Hematopoietic multipotent progenitor cell treated with erythropoietin and hydrocortisone succinate and interleukin-3 and kit ligand, for 17 days (in vitro differentiated cells): ENCODE results near the gene MYBPC2.
A peak's percentile ranks its signal among the peaks of the same experiment; 100 is the strongest.
"Not testable (repeated sequence)": the region's sequence is repeated elsewhere in the genome, so short reads cannot be mapped to it uniquely, and the experiment has no call there.

Source experiments
- DNase-seq: peaks from one replicate; pipeline ENCODE4 v3.0.0-alpha.2; 2015; ENCODE audit warnings: low spot score

The MYBPC2 gene

DNA sequence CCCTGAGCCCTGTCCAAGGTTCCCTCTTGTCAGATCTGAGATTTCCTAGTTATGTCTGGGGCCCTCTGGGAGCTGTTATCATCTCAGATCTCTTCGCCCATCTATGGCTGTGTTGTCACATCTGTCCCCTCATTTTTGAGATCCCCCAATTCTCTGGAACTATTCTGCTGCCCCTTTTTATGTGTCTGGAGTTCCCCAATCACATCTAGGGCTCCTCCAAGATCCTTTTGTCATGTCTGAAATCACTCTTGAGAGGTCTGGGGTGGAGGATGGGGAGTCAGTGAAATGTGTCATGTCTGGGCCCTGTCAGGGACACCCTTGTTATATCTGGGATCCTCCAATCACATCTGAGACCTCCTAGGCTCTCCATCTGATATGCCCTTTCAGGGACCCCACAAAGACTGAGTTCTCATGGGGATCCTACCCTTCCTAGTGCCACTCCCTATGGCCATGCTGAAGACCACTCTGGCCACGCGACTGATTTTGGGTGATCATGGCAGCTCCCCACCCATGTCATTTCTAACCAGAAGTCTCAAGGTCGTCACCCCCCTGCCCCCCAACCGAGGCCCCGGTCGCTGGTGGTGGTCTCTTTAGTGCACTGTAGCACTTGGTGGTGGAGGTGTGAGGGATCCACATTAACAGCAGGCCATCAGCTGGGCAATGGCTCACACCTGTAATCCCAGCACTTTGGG, 3.8 kb upstream of the MYBPC2 start:
- no peak for DNase-seq

DNA sequence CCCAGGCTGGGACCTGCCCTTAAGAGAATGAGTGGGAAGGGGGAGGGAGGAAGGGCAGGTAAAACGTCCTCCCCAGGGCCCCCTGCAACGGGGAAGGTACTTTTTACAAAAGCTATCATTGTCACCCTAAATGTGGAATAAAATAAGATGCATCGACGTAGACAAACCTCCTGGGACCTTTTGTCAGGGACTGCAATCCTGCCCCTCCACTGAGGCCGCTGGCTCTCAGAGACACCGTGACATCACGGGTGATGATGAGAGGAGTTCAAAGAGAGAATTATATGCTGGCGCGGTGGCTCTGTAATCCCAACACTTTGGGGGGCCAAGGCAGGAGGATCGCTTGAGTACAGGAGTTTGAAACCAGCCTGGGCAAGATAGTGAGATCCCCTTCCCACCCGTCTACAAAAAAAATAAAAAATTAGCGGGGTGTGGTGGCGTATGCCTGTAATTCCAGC, 1.8 kb upstream of the MYBPC2 start:
- no peak for DNase-seq

DNA sequence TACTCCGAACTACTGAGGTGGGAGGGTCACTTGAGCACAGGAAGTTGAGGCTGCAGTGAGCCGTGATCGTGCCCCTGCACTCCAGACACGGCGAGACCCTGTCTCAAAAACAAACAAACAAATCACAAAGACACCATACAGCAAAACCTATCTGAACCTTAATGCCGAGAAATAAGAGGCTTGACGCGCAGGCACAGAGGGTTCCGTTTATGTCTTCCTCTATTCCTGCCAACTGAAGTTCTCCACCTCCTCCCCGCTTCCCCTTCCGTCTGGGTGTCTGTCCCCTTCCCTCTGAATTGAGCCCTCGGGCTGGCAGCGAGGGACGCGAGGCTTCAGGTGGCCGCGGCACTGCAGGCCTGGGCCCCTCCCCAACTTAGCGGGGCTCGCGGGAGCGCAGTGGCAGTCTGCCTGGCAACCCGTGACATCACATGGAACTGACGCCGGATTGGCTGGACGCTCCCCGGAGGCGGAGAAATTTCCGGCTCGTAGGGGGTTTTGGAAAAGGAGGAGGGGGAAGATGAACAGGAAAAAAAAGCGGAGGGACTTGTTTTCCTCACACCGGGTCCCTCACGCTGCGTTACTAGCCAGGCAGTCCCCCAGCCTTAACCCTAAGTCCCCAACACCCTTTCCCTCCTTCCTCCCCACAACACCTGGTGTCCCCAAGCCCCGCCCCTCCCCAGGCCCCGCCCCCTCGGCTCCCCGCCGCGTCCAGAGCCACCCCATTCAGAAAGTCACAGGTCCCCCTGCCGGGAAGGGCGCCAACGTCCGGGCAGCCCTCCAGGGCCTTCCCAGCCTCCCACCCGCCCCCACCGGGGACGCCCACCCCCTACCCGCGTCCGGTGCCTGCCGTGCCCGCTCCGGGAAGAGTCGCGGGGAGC, 1.1 kb upstream of the MYBPC2 start:
- peak; percentile 82 for DNase-seq

DNA sequence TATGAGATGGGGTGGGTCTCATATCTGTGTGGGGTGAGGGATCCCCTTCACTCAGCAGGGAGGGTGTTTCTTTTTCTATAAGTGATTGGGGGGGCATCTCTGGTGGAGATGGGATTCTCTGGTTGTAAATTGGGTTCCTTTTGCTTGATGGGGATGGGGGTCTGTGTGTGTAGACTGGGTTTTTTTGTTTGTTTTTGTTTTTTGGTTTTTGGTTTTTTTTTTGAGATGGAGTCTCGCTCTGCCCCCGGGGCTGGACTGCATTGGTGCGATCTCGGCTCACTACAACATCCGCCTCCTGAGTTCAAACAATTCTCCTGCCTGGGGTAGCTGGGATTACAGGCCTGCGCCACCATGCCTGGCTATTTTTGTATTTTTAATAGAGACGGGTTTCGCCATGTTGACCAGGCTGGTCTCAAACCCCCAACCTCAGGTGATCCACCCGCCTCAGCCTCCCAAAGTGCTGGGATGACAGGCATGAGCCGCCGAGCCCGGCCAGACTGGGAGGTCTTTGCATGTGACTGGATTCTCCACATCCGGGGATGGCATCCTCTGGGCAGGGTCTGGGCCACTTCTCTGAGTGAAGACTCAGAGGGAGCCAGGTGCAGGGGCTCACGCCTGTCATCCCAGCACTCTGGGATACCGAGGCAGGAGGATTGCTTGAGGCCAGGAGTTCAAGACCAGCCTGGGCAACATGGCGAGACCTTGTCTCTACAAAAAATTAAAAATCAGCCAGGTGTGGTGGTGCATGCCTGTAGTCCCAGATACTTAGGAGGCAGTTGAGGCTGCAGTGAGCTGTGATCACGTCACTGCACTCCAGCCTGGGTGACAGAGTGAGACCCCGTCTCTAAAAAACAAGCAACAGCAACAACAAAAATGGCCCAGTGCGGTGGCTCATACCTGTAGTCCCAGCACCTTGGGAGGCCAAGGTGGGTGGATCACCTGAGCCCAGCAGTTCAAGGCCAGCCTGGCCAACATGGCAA, 799 bp downstream of the MYBPC2 start:
- no peak for DNase-seq

DNA sequence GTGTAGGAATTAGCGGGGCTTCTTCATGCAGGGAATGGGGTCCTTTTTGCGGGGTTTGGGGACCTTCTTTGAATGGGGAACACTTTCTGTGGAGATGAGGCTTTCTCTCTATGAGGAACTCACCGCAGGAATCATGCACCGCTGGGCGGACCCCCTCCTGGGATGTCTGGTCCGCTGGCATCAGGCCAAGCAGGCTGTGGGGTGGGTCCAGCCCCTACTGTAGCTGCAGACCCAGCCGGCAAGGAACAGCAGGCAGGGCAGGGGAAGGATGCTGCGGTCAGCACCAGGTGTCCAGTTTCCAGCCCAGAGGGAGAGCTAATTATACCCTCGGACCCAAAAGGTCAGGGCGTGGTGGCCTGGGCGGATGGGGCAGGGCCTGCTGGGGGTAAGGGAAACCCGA, 1.8 kb downstream of the MYBPC2 start:
- no peak for DNase-seq

DNA sequence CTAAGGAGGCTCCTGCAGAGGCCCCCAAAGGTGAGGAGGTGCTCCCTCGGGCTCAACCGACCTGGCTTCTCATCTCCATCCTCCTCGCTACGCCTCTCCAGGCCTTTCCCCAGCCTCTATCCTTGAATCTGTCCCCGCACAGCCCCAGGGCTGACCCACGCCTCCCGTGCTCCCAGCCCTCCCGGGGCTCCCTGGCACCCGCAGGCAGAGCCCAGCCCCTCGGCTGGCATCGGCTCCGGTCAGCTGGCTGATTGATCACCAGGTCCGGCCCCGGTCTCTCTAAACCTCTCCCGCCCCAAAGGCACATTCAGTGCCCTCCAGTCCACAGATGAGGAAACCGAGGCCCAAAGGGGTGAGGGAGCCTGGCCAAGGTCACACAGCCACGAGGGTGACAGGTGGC, 2.5 kb downstream of the MYBPC2 start:
- DNase-seq: no peak

DNA sequence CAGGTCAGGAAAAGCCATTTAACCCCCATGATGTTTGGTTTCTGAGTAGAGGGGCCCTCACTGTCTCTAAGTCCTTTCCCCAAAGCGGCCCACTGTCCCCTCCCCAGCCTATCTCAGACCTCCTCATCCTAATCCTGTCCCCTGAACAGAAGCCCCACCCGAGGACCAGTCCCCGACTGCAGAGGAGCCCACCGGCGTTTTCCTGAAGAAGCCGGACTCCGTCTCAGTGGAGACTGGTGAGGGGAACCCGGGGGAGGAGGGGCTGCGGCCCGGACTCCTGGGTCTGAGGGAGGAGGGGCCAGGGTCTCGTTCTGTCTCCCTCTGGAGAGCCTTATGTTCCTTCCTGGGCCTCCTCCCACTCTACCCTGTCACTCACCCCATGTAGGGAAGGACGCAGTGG, 2.9 kb downstream of the MYBPC2 start:
- DNase-seq: no peak

DNA sequence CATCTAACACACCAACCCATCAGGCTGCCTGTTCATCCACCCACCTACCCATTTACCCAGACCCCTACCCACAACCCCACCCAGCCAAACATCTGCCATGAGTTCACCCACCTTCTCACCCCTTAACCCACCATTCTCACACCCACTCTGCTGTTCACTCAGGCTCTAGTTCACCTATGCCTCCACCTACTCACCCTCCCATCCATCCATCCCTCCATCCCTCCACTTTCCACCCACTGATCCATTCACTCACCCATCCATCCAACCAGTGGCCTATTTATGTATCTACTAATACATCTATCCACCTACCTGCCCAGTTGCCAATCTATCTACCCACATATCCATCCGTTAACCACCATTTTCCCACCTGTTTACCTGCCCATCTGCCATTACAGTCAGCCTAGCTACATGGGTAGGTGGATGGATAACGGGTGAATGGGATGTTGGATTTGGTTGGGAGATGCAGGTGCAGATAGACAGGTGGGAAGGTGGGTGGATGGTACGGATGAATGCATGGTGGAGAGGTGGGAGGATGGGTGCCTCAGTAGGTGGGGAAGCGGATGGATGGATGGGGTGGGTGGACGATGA, 5.3 kb downstream of the MYBPC2 start:
- no peak for DNase-seq

DNA sequence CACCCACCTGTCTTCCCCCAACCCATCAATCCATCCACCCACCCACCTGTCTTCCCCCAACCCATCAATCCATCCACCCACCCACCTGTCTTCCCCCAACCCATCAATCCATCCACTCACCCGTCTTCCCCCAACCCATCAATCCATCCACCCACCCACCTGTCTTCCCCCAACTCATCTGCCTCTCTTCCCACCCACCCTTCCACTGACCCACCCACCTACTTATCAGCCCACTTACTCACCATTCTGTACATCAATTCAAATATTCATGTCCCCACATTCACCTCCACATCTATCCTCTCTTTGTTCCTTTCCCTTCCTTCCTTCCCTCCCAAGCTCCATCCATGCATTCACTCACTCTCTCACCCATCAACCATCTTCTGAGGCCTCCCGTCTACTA, 6.4 kb downstream of the MYBPC2 start:
- not testable (repeated sequence) for DNase-seq

DNA sequence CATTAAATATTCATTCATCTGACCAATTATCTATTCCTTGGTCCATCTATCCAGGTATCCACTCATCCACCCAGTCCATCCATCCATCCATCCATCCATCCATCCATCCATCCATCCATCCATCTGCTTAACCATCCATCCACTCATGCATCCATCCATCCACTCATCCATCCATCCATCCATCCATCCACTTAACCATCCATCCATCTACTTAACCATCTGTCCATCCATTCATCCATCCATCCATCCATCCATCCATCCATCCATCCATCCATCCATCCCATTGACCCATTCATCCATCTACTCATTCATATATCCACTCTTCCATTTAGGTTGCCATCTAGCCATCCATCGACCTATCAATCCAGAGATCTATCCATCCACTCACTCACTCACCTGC, 11.4 kb downstream of the MYBPC2 start:
- DNase-seq: no peak

DNA sequence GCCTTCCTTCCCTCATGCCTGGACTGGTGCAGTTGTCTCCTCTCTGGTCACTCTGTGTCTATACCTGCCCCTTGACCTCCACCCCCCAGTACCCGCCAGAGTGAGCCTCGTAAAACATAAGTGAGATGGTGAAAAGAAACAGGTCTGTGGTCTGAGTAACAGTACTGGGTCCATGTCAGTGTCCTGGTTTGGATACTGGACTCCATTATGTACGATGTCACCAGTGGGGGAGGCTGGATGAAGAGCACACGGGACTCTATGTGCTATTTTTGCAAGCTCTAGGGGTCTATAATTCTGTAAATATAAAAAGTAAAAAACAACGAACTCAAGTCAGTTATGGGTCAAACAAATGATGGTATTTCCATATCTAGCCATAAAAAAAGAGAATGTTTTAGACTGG, 14.4 kb downstream of the MYBPC2 start:
- no peak for DNase-seq

DNA sequence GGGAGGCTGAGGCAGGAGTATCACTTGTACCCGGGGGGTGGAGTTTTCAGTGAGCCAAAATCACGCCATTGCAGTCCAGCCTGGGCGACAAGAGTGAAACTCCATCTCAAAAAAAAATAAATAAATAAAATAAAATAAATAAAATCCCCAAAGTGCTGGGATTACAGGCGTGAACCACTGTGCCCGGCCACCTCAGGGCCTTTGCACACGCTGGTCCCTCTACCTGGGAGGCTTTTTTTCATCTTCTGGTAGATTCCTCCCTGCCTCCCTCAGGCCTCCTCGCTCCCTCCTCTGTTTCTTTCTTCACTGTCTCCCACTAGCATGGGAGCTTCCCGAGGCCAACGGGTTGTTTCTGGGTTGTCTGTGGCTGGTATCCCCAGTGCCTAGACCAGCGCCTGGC, 15.1 kb downstream of the MYBPC2 start:
- DNase-seq: no peak

DNA sequence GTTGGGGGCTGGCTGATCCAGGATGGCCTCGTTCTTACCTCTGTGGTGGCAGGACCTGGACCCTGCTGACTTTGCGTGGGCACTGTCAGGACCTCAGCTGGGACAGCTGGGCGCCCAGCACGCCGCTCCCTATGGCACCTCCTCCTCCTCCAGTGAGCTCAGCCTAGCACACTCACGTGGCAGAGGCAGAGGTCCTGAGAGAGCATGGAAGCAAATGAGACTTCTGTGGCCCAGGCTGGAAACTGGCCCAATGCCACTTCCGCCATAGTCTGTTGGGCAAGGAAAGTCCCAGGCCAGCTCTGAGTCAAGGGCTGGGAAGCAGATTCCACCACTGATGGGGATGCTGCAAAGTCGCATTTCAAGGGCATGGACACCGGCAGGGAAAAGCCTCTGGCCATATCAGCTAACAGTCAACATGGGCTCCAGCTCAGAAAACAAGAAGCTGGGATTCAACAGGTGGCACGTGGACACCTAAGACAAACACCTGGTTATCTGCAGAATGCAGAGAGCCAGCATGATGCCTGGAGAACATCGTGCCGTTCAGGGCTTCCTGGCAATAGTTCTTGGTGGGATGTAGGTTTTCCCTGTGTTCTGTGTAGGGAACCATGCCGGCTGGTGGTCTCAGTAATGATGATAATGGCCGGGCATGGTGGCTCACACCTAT, 16.7 kb downstream of the MYBPC2 start:
- DNase-seq: no peak

DNA sequence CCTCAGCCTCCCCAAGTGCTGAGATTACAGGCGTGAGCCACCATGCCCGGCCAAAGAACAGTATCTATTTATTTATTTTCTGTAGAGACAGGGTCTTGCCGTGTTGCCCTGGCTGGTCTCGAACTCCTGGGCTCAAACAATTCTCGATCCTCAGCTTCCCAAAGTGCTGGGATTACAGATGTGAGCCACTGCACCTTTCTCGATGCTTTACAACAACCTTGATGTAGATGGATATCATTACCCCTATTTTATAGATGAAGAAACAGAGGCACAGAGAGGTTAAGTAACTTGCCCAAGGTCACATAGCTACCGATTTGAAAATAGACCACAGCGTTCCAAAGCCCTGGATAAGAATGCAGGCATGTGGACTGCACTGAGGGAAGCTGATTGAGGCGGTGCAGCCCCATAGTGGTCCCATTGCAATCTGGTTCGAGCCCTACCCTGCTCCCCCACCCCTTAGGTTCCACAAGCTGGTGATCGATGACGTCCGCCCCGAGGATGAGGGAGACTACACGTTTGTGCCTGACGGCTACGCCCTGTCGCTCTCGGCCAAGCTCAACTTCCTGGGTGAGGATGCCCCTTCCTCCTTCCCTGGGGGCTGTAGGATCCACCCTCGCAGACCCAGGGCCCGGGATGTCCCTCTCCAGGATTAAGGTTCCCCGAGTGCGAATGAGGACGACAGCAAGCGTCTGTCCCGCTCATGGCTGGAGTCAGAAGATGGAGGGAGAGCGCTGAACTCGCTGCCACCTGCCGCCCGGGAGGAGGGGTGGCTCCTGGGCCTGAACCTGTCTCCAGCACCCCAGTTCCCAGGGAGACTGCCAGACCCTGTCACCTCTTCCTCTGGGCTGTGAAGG, 17.9 kb downstream of the MYBPC2 start:
- DNase-seq: no peak

DNA sequence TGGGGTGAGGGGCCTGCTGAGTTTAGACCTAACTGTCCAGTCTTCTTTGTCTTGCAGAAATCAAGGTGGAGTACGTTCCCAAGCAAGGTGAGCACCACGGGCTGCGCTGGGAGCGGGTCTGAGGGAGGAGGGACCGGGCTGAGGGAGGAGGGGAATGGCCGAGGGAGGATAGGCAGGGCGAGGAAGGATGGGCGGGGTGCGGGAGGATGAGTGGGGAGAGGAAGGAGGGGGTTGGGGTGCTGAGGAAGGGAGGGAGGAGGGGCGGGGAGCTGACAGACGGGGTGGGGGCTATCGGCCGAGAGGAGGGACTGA, 18.5 kb downstream of the MYBPC2 start:
- no peak for DNase-seq

DNA sequence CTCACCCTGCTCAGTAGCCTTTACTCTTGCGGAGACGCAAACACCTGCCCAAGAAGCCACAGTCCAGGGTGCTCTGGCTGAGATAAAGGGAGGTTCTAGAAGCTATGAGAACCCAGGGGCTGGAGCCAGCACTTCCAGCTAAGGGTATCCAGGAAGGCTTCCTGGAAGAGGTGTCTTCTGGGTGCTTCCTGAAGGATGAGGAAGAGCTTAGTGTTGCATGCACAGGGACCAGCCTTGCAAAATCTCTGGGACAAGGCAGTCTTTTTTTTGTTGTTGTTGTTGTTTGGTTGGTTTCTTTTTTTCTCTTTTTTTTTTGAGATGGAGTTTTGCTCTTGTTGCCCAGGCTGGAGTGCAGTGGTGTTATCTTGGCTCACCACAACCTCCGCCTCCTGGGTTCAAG, 20.6 kb downstream of the MYBPC2 start:
- DNase-seq: no peak

DNA sequence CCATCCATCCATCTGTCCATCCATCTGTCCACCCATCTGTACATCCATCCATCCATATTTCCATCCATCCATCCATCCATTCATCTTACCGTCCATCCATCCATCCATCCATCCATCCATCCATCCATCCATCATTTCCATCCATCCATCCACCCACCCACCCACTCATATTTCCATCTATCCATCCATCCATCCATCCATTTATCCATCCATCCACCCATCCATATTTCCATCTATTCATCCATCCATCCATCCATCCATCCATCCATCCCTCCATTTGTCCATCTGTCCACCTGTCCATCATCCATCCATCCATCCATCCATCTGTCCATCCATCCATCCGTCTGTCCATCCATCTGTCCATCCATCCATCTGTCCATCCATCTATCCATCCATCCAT, 23.3 kb downstream of the MYBPC2 start:
- DNase-seq: no peak

DNA sequence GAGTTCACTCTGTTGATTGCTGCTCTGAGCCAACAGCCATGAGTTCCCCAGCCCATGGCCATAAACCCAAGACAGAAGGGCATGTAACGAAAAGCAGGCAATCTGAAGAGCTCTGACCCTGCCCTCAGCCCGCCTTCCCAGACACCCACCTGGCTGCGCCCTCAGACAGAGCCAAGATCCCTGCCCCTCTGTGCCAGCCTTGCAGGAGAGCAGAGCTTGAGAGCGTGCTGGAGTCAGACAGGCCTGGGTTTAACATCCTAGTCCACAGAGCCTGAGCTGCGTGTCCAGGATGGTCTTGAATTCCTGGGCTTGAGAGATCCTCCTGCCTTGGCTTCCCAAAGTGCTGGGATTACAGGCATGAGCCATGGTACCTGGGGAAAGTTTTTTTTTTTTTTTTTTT, 24.6 kb downstream of the MYBPC2 start:
- DNase-seq: no peak

DNA sequence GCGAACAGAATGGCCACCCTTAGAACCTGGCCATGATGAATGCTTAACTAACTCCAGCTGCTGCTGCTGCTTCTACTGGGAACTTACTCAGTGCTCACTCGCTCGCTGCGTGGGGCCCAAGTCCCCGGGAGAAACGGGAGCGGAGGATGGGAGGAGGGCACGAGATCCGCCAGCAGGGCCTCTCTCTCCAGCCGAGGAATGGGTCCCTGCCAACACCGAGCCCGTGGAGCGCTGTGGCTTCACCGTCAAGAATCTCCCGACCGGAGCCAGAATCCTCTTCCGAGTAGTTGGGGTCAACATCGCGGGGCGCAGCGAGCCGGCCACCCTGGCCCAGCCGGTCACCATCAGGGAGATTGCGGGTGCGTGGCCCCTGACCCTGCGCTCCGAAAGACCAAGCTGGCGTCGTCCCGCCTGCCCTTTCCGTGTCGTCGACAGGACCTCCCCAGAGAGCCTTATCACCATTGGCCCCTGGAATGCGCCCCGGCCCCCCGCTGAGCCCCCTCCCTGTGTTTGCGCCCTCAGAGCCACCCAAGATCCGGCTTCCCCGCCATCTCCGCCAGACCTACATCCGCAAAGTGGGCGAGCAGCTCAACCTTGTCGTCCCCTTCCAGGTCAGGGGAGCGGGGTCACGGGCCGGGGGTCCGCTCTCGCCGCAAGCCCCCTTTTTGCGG, 25.8 kb downstream of the MYBPC2 start:
- no peak for DNase-seq

DNA sequence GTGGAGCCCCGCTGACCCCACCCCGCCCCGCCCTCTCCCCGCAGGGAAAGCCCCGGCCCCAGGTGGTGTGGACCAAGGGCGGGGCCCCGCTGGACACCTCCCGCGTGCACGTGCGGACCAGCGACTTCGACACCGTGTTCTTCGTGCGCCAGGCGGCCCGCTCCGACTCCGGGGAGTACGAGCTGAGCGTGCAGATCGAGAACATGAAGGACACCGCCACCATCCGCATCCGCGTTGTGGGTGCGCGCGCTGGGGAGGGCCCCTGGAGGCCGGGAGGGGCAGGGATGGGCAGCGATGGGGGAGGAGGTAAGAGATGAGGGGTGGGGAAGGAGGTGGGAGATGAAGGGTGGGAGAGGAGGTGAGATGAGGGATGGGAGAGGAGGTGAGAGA, 26.4 kb downstream of the MYBPC2 start:
- DNase-seq: no peak
